BLaER1 treated with 17β-estradiol and CSF1 and Interleukin-3, amounts not matched to agents 10 nM and 100 nM (cell line): Measurements from ENCODE around the gene RFX8.

Source experiments
- H3K27ac ChIP-seq, 11 experiments: shearing (Covaris generic); formaldehyde crosslinking; 2 replicates each; pipeline ENCODE4 v1.8.1; 2022
- H3K27me3 ChIP-seq, 11 experiments: shearing (Covaris generic); formaldehyde crosslinking; 2 replicates each; pipeline ENCODE4 v1.8.1; 2022
- H3K36me3 ChIP-seq, 11 experiments: shearing (Covaris generic); formaldehyde crosslinking; 2 replicates each; pipeline ENCODE4 v1.8.1; 2022
- H3K4me1 ChIP-seq, 10 experiments: shearing (Covaris generic); formaldehyde crosslinking; 2 replicates each; pipeline ENCODE4 v1.8.1; 2022
- H3K4me2 ChIP-seq, 11 experiments: shearing (Covaris generic); formaldehyde crosslinking; 2 replicates each; pipeline ENCODE4 v1.8.1; 2022
- H3K4me3 ChIP-seq, 10 experiments: shearing (Covaris generic); formaldehyde crosslinking; 2 replicates each; pipeline ENCODE4 v1.8.1; 2022
- H3K9ac ChIP-seq, 11 experiments: shearing (Covaris generic); formaldehyde crosslinking; 2 replicates each; pipeline ENCODE4 v1.8.1; 2022
- H3K9me3 ChIP-seq, 11 experiments: shearing (Covaris generic); formaldehyde crosslinking; replicated peaks in 1 of 11; 2 replicates each; pipeline ENCODE4 v1.8.1; 2022
- H4K20me1 ChIP-seq, 11 experiments: shearing (Covaris generic); formaldehyde crosslinking; 2 replicates each; pipeline ENCODE4 v1.8.1; 2022
- Cebpa-rat ChIP-seq, 11 experiments: shearing (Covaris generic); IDR thresholded peaks; 2 replicates each; pipeline ENCODE4 v1.8.1; 2022

Gene RFX8

GRCh38 chr2:101427743-101428142 is 47.2 kb downstream of the RFX8 start:
- H3K27me3 ChIP-seq = 0 out of 22 replicates have a peak, but pooled peaks cover 0 to 4% (median 0%) of the 10 kb centered on the region in 11 experiments
- no peak overlapping the region for H3K4me3 ChIP-seq
- peaks cover 0 to under 1% (median 0%) of the 10 kb centered on the region in 11 experiments; a peak in 1 of 22 replicates for H4K20me1 ChIP-seq
- H3K9ac ChIP-seq = no peak overlapping the region
- peaks cover 0 to 53% (median 0%) of the 10 kb centered on the region in 11 experiments; a peak in 6 of 22 replicates for H3K36me3 ChIP-seq
- H3K4me1 ChIP-seq = no peaks in the 10 kb centered on the region
- H3K27ac ChIP-seq = no peak overlapping the region
- no peak for TF ChIP-seq Cebpa-rat (IDR thresholded peaks at IDR 0.05)
- H3K9me3 ChIP-seq = no peaks in the 10 kb centered on the region; a peak in 1 of 22 replicates
- H3K4me2 ChIP-seq = no peak overlapping the region

GRCh38 chr2:101427240-101427639 is 47.7 kb downstream of the RFX8 start:
- Histone ChIP-seq H3K4me2 (no peak overlapping the region), H3K4me1 (no peaks in the 10 kb centered on the region), H4K20me1 (0 out of 22 replicates have a peak, but pooled peaks cover 0 to 1% (median 0%) of the 10 kb centered on the region in 11 experiments), H3K9me3 (no peaks in the 10 kb centered on the region; a peak in 1 of 22 replicates), H3K27ac (no peak overlapping the region), H3K27me3 (no peaks in the 10 kb centered on the region), H3K4me3 (no peak overlapping the region), H3K9ac (no peak overlapping the region), H3K36me3 (peaks cover 0 to 50% (median 0%) of the 10 kb centered on the region in 11 experiments; a peak in 5 of 22 replicates)
- TF ChIP-seq Cebpa-rat (IDR thresholded peaks at IDR 0.05) = no peak

- Histone ChIP-seq H3K9ac (no peak overlapping the region), H3K9me3 (no peaks in the 10 kb centered on the region; a peak in 1 of 22 replicates)
Observed at GRCh38 chr2:101426822-101427221, 48.1 kb downstream of the RFX8 start.

DNA sequence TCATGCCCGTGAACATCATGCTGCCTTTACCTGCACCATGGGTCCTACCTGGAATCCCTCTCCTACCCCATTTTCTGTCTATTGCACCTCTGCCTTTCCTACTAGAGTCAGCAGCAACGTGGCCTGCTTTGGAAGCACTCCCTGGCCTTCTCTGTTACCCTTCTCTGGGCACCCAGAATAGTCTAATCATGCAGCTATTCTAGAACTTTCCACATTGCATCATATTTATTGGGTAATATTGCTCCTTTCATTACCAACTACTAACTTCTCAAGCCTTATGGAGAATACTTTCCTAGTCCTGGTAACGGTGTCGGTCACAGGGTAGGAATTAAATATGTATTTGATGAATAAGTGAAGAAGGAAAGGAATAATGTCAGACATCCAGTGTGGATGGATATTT is 54.3 kb downstream of the RFX8 start:
- no peak overlapping the region for H3K4me2 ChIP-seq
- 0 out of 22 replicates have a peak, but pooled peaks of 1 of the 11 experiments have one; percentile 17 for TF ChIP-seq Cebpa-rat (IDR thresholded peaks at IDR 0.05)
- peaks cover 0 to 4% (median 0%) of the 10 kb centered on the region in 11 experiments; a peak in 6 of 22 replicates for H3K9me3 ChIP-seq
- no peak overlapping the region for H3K27ac ChIP-seq
- no peaks in the 10 kb centered on the region for H3K27me3 ChIP-seq
- no peak overlapping the region for H3K9ac ChIP-seq
- H3K36me3 ChIP-seq = peaks cover 0 to 21% (median 0%) of the 10 kb centered on the region in 11 experiments; a peak in 3 of 22 replicates
- H3K4me1 ChIP-seq = no peaks in the 10 kb centered on the region
- no peak overlapping the region for H3K4me3 ChIP-seq
- 0 out of 22 replicates have a peak, but pooled peaks cover 0 to 4% (median 0%) of the 10 kb centered on the region in 11 experiments for H4K20me1 ChIP-seq

More at GRCh38 chr2:101426822-101427221, 48.1 kb downstream of the RFX8 start:
- no peaks in the 10 kb centered on the region for H3K4me1 ChIP-seq
- TF ChIP-seq Cebpa-rat (IDR thresholded peaks at IDR 0.05) = no peak
- no peak overlapping the region for H3K4me2 ChIP-seq
- H3K27ac ChIP-seq = no peak overlapping the region
- peaks cover 0 to 51% (median 0%) of the 10 kb centered on the region in 11 experiments; a peak in 5 of 22 replicates for H3K36me3 ChIP-seq
- no peaks in the 10 kb centered on the region for H3K27me3 ChIP-seq
- H3K4me3 ChIP-seq = no peak overlapping the region
- H4K20me1 ChIP-seq = 0 out of 22 replicates have a peak, but pooled peaks cover 0 to 4% (median 0%) of the 10 kb centered on the region in 11 experiments

GRCh38 chr2:101419096-101419663 is 55.7 kb downstream of the RFX8 start:
- no peak overlapping the region for H3K4me2 ChIP-seq

DNA sequence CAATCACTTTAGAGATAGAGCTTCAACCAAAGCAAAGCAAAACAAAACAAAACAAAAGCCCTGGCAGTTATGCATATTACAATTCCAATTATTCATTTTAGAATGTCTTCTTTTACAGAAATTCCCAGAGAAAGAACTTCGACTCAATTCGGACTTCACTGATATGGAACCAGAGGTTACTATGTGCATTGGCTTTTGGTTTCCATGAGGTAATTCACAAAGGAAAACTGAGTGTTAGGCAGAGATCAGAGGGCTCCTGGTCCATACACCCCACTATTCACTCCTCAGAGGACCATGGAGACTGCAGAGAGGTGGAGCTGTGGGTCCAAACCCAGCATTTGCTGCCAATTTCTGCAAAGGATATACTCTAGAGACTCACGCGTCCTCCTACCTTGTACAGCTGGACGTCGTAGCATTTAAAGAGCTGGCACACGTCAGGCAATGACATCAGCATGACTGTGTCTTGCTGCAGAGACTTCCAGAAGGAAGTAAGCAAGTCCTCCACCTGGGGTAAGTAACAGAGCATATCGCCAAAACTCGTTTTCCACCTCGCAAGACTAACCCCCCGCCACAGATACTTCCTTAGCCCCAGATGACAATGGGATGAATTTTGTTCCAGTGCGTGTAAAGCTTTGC is 56.3 kb downstream of the RFX8 start:
- no peak overlapping the region for H3K4me2 ChIP-seq
- no peaks in the 10 kb centered on the region for H3K27me3 ChIP-seq
- peaks cover 0 to 23% (median 0%) of the 10 kb centered on the region in 11 experiments; a peak in 3 of 22 replicates for H3K36me3 ChIP-seq
- H4K20me1 ChIP-seq = 0 out of 22 replicates have a peak, but pooled peaks cover 0 to 4% (median 0%) of the 10 kb centered on the region in 11 experiments
- peaks cover 4 to 16% (median 10%) of the 10 kb centered on the region in 11 experiments; a peak in 17 of 22 replicates for H3K9me3 ChIP-seq
- 0 out of 22 replicates have a peak overlapping the region, but pooled peaks of 1 of the 11 experiments have one; percentile 39 for H3K27ac ChIP-seq
- TF ChIP-seq Cebpa-rat (IDR thresholded peaks at IDR 0.05) = no peak
- H3K4me3 ChIP-seq = no peak overlapping the region
- 0 out of 22 replicates have a peak overlapping the region, but pooled peaks of 1 of the 11 experiments have one; percentile 4 for H3K9ac ChIP-seq
- no peaks in the 10 kb centered on the region for H3K4me1 ChIP-seq

More at GRCh38 chr2:101419096-101419663, 55.7 kb downstream of the RFX8 start:
- no peak overlapping the region for H3K9ac ChIP-seq
- TF ChIP-seq Cebpa-rat (IDR thresholded peaks at IDR 0.05) = no peak
- H3K9me3 ChIP-seq = peaks cover 4 to 16% (median 10%) of the 10 kb centered on the region in 11 experiments; a peak in 17 of 22 replicates
- H3K27ac ChIP-seq = 0 out of 22 replicates have a peak overlapping the region, but pooled peaks of 2 of the 11 experiments have one; percentile 11 to 35
- H3K4me1 ChIP-seq = no peaks in the 10 kb centered on the region
- H3K27me3 ChIP-seq = no peaks in the 10 kb centered on the region
- no peak overlapping the region for H3K4me3 ChIP-seq
- H4K20me1 ChIP-seq = 0 out of 22 replicates have a peak, but pooled peaks cover 0 to 4% (median 0%) of the 10 kb centered on the region in 11 experiments
- peaks cover 0 to 23% (median 0%) of the 10 kb centered on the region in 11 experiments; a peak in 3 of 22 replicates for H3K36me3 ChIP-seq

DNA sequence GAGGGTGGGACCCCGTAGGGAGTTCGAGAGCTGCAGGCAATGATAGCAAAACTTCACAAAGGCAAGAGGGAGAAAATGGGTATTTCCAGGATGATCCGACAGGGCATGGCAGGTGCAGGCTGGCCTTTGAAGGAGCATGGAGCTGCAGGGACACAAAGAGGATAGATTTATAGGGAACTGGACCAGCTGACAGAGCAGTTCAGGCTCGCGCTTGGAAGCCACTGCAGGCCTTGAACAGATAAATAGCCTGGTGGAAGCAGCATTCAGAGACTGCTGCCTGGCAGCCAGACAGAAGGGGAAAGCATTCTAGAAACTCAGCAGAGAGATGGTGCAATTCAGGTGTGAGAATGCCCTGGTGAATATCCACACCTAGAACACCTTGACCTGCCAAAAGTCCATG is 58.3 kb downstream of the RFX8 start:
- H3K9me3 ChIP-seq = peaks cover 4 to 16% (median 10%) of the 10 kb centered on the region in 11 experiments; a peak in 17 of 22 replicates
- H3K4me2 ChIP-seq = no peak overlapping the region
- no peak overlapping the region for H3K4me3 ChIP-seq
- H3K27ac ChIP-seq = no peak overlapping the region
- no peaks in the 10 kb centered on the region for H3K27me3 ChIP-seq
- H3K36me3 ChIP-seq = peaks cover 0 to 17% (median 0%) of the 10 kb centered on the region in 11 experiments; a peak in 3 of 22 replicates
- TF ChIP-seq Cebpa-rat (IDR thresholded peaks at IDR 0.05) = no peak
- no peaks in the 10 kb centered on the region for H4K20me1 ChIP-seq
- no peak overlapping the region for H3K9ac ChIP-seq
- H3K4me1 ChIP-seq = no peaks in the 10 kb centered on the region

- Histone ChIP-seq H4K20me1 (no peaks in the 10 kb centered on the region), H3K9ac (no peak overlapping the region), H3K4me2 (no peak overlapping the region), H3K27me3 (no peaks in the 10 kb centered on the region), H3K36me3 (peaks cover 0 to 15% (median 0%) of the 10 kb centered on the region in 11 experiments; a peak in 3 of 22 replicates), H3K27ac (no peak overlapping the region), H3K4me1 (no peaks in the 10 kb centered on the region), H3K9me3 (peaks cover 4 to 16% (median 10%) of the 10 kb centered on the region in 11 experiments; a peak in 17 of 22 replicates), H3K4me3 (no peak overlapping the region)
- TF ChIP-seq Cebpa-rat (IDR thresholded peaks at IDR 0.05) = no peak
Observed at GRCh38 chr2:101415884-101416283, 59.0 kb downstream of the RFX8 start.

DNA sequence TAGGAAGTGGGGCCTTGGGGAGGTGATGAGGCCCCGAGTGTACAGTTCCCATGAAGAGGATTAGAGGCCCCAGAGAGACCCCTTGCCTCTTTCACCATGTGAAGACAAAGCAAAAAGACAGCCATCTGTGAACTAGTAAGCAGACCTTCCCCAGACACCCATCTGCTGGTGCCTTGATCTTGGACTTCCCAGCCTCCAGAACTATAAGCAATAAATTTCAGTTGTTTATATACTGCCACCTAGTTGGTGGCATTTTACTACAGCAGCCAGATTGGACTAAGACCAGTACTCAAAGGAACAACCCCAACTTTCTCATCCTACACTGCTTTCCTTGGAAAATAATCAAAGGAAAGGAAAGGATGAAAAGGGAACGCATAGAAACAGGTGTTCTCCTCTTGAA is 59.7 kb downstream of the RFX8 start:
- Histone ChIP-seq H3K4me3 (no peak overlapping the region), H3K27me3 (no peaks in the 10 kb centered on the region), H3K9me3 (peaks cover 4 to 16% (median 10%) of the 10 kb centered on the region in 11 experiments; a peak in 17 of 22 replicates), H3K4me2 (no peak overlapping the region), H3K4me1 (no peaks in the 10 kb centered on the region), H4K20me1 (no peaks in the 10 kb centered on the region), H3K36me3 (peaks cover 0 to 15% (median 0%) of the 10 kb centered on the region in 11 experiments; a peak in 3 of 22 replicates), H3K9ac (no peak overlapping the region), H3K27ac (no peak overlapping the region)
- TF ChIP-seq Cebpa-rat (IDR thresholded peaks at IDR 0.05) = no peak
